SU-DHL-6 (cell line): Measurements from ENCODE around the gene ABHD16B.

ENCODE experiments used
- H2AFZ ChIP-seq: fragments of 200-600 bp; sonication (generic); 2 replicates; pipeline ENCODE4 v1.6.1; 2014; ENCODE audit warnings: low read depth, mild to moderate bottlenecking, moderate library complexity, mixed read lengths, antibody characterized with exemption, low read length; ENCODE audit not compliant: severe bottlenecking
- H3F3A ChIP-seq: fragments of 200-600 bp; shearing (Covaris generic); 2 replicates; pipeline ENCODE4 v1.6.0; 2016; ENCODE audit warnings: antibody characterized with exemption, mild to moderate bottlenecking; ENCODE audit not compliant: insufficient read depth
- H3K27ac ChIP-seq: fragments of 200-600 bp; sonication (generic); 2 replicates; pipeline ENCODE4 v1.5.1; 2016; ENCODE audit warnings: low read depth, mild to moderate bottlenecking, low read length, moderate library complexity, mixed read lengths
- H3K27me3 ChIP-seq: fragments of 200-600 bp; sonication (generic), shearing (Covaris generic); 2 replicates; pipeline ENCODE4 v1.6.0; 2014; ENCODE audit warnings: mild to moderate bottlenecking, low read length
- H3K36me3 ChIP-seq: fragments of 200-600 bp; sonication (generic); 2 replicates; pipeline ENCODE4 v1.6.1; 2014; ENCODE audit warnings: mild to moderate bottlenecking, low read length, mixed read lengths
- H3K4me2 ChIP-seq: fragments of 300-600, 200-600 bp; shearing (Covaris generic), sonication (generic); 2 replicates; pipeline ENCODE4 v1.6.0; 2014; ENCODE audit warnings: low read length, low read depth, mild to moderate bottlenecking; ENCODE audit not compliant: poor library complexity, severe bottlenecking
- H3K4me3 ChIP-seq: fragments of 200-600 bp; sonication (generic); 2 replicates; pipeline ENCODE4 v1.5.1; 2014; ENCODE audit warnings: antibody characterized with exemption, low read length, mild to moderate bottlenecking, mixed read lengths; ENCODE audit not compliant: insufficient read depth, poor library complexity, severe bottlenecking
- H3K79me2 ChIP-seq: fragments of 200-600 bp; sonication (generic); 2 replicates; pipeline ENCODE4 v1.6.1; 2014; ENCODE audit warnings: mild to moderate bottlenecking, low read length, moderate library complexity; ENCODE audit not compliant: insufficient read depth
- H3K9ac ChIP-seq: fragments of 200-600 bp; sonication (generic); 2 replicates; pipeline ENCODE4 v1.7.0; 2014; ENCODE audit warnings: mild to moderate bottlenecking, low read length
- H3K9me2 ChIP-seq: fragments of 200-600 bp; sonication (generic); replicated peaks from 2 replicates; pipeline ENCODE4 v1.6.1; 2014; ENCODE audit warnings: low read length; ENCODE audit not compliant: insufficient read depth
- H3K9me3 ChIP-seq: fragments of 200-600 bp; sonication (generic); 2 replicates; pipeline ENCODE4 v1.6.1; 2014; ENCODE audit warnings: low read length, mixed read lengths; ENCODE audit not compliant: insufficient read depth
- H4K20me1 ChIP-seq: fragments of 200-600 bp; sonication (generic); 2 replicates; pipeline ENCODE4 v1.6.1; 2014; ENCODE audit warnings: low read depth, mild to moderate bottlenecking, antibody characterized with exemption, low read length, moderate library complexity, mixed read lengths
- CTCF ChIP-seq: fragments of 200-600 bp; sonication (generic); IDR thresholded peaks from one replicate; pipeline ENCODE4 v1.5.1; 2017; ENCODE audit warnings: antibody characterized with exemption, mild to moderate bottlenecking, low read length, moderate library complexity; ENCODE audit not compliant: insufficient read depth, poor library complexity, severe bottlenecking
- EZH2phosphoT487 ChIP-seq: fragments of 200-600 bp; sonication (generic), shearing (Covaris generic); conservative IDR thresholded peaks from 2 replicates; pipeline ENCODE4 v1.6.1; 2018; ENCODE audit warnings: mild to moderate bottlenecking, antibody characterized with exemption, low read length, moderate library complexity, mixed read lengths

ABHD16B gene

DNA sequence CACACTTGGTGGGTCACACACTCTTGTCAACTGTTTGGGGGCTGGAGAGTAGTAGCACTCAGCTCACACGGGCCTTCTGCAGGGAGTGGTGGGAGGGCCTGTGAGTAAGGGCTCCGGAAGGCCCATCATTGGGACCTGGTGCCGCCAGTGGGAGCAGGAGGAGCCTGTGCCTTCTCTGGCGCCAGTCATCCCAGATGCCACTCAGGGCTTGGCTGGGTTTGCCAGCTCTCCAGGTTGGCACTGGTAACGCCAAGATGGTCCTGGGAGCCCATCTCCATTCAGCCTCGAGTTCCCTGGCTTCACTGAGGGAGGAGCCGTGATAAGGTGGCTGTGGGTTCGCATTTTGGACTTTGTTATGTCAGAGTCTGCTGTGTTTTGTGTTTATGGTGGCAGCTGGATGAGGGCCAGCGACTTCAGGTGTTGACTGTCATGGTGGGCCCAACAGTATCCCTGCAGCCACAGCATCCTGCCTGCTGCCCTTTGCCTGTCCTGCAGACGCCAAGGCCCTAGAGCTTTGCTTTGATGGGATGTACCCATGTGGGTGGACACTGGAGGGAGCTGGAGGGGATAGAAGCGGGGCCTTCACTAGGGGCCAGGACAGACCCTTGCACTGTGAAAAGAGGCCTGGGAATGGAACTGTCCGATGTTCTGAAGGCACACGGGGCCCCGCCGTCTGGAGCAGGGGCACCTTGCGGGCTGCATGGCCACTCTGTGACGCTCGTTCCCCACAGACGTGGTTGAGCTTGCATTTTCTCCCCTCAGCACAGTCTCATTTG, 20.3 kb downstream of the ABHD16B start:
- Histone ChIP-seq H3K4me2 (no peak overlapping the region), H3K9me3 (no peaks in the 10 kb centered on the region), H3K27me3 (no peaks in the 10 kb centered on the region), H3K9me2 (no peaks in the 10 kb centered on the region), H3K79me2 (no peaks in the 10 kb centered on the region), H3F3A (peaks cover 10% of the 10 kb centered on the region; the same call in 1 of the 2 replicates), H3K27ac (no peak overlapping the region), H3K4me3 (no peak overlapping the region), H2AFZ (no peak overlapping the region), H3K36me3 (no peaks in the 10 kb centered on the region), H4K20me1 (no peaks in the 10 kb centered on the region), H3K9ac (no peak overlapping the region)
- TF ChIP-seq EZH2phosphoT487: no peak
- TF ChIP-seq CTCF: no peak

DNA sequence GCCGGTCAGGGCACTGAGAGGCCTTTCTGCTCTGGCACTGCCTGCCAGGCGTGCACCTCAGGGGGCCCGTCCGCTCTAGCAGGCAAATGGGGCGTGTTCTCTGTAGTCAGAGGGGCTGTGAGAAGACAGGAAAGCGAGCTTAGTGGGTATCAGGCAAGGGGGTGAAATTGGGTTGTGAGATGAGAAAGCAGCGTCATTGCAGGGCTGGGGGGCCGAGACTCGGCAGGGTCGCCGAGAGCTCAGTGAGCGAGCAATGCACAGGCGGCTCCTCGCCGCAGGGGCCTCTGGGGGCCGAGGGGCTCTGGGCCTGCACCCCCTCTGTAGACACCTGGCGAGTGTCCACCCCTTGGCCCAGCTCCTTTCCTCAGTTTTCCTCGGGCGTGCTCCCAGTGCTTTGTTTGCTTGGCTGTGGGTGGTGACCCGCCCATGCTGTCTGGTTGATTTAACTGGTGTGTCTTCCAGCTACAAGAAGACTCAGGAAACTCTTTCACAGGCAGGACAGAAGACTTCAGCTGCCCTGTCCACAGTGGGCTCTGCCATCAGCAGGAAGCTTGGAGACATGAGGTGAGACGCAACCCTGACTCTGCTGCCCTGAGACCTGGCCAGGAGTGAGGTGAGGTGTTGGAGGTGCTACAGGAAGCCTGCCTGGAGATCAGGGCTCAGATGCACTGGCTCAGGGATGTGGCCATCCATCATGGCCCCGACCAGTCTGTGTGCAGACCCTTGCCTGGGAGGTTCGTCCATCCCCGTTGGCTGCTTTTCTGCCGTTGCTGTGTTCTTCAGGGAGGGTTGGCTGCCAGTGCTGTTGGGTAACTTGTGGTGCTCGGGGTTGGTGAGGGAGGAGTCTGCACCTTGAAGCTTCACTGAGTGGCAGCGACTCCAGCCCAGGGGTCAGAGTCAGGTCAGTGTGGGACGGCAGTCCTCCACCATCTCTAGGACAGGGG, 21.2 kb downstream of the ABHD16B start:
- Histone ChIP-seq H3F3A (peaks cover 10% of the 10 kb centered on the region; the same call in 1 of the 2 replicates), H3K9ac (no peak overlapping the region), H3K4me2 (no peak overlapping the region), H3K9me2 (no peaks in the 10 kb centered on the region), H3K4me3 (no peak overlapping the region), H3K79me2 (no peaks in the 10 kb centered on the region), H3K27ac (no peak overlapping the region), H3K27me3 (no peaks in the 10 kb centered on the region), H4K20me1 (no peaks in the 10 kb centered on the region), H3K9me3 (no peaks in the 10 kb centered on the region), H2AFZ (no peak overlapping the region), H3K36me3 (no peaks in the 10 kb centered on the region)
- TF ChIP-seq EZH2phosphoT487: no peak
- TF ChIP-seq CTCF: no peak

DNA sequence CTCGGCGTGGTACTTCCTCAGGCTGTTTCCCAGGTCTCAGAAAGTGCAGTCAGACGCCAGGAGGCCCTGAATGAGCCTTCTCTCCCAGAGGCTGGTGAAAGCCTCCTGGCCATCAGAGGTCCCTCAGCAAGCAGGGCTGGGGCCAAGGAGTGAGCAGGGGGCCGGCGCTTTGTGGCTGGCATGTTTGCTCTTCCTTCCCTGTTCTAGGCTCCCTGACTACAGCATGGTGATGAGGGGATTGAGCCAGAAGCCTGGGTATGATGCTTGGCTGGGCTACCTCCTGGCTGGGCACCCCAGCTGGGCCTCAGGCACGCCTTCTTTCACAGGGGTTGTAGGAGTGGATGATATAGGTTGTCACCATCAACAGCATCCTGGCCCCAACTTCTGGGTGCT, 21.9 kb downstream of the ABHD16B start:
- H3K4me3 ChIP-seq: no peak overlapping the region
- H3K27ac ChIP-seq: no peak overlapping the region
- H3K79me2 ChIP-seq: no peaks in the 10 kb centered on the region

More for the DNA sequence above, 21.9 kb downstream of the ABHD16B start:
- Histone ChIP-seq H3K9me3 (no peaks in the 10 kb centered on the region), H3K36me3 (no peaks in the 10 kb centered on the region), H3K4me2 (no peak overlapping the region), H4K20me1 (no peaks in the 10 kb centered on the region), H3K27me3 (no peaks in the 10 kb centered on the region), H3K9ac (no peak overlapping the region), H3K9me2 (no peaks in the 10 kb centered on the region), H3F3A (peaks cover 10% of the 10 kb centered on the region; the same call in 1 of the 2 replicates), H2AFZ (no peak overlapping the region)
- no peak for TF ChIP-seq EZH2phosphoT487
- no peak for TF ChIP-seq CTCF
